Vagina (tissue), 2 donors: ENCODE measurements around the gene ADAMTS2. TPM values are rescaled to one million over a fixed set of nuclear protein-coding genes. Genes with fewer than 3 reads are reported as not detected.

Experiments used
- DNase-seq, 2 donors: peaks; one replicate each; pipeline ENCODE4 v3.0.0-alpha.2; 2017; ENCODE audit errors: extremely low spot score in 2 of 2
- H3K27ac ChIP-seq: fragments of 200-600 bp; sonication (generic); one replicate; pipeline ENCODE4 v1.5.1; 2019
- H3K27me3 ChIP-seq: fragments of 200-600 bp; sonication (generic); one replicate; pipeline ENCODE4 v1.5.1; 2019
- H3K36me3 ChIP-seq, 2 donors: fragments of 200-600 bp; sonication (generic); one replicate each; pipeline ENCODE4 v1.5.1; 2017 to 2019
- H3K4me1 ChIP-seq: fragments of 200-600 bp; sonication (generic); one replicate; pipeline ENCODE4 v1.5.1; 2019
- H3K4me3 ChIP-seq, 2 donors: fragments of 200-600 bp; sonication (generic); 1 replicate in 1 of 2; 2 replicates in 1 of 2; pipeline ENCODE4 v1.5.1; 2016 to 2019
- H3K9me3 ChIP-seq: fragments of 200-600 bp; sonication (generic); one replicate; pipeline ENCODE4 v1.5.1; 2019
- CTCF ChIP-seq, 3 experiments: fragments of 450-650 bp in 2 of 3; fragments of 200-600 bp in 1 of 3; sonication (generic) in 1 of 3; IDR thresholded peaks; one replicate each; pipeline ENCODE4 v1.5.1; 2017 to 2019; ENCODE audit warnings: antibody characterized with exemption in 3 of 3, mild to moderate bottlenecking in 2 of 3, moderate library complexity in 2 of 3
- POLR2A ChIP-seq, 2 donors: fragments of 450-650 bp; IDR thresholded peaks; one replicate each; pipeline ENCODE4 v1.6.1; 2017; ENCODE audit warnings: antibody characterized with exemption in 2 of 2, mild to moderate bottlenecking in 2 of 2, moderate library complexity in 2 of 2
- POLR2AphosphoS5 ChIP-seq, 2 donors: sonication (generic); formaldehyde crosslinking; IDR thresholded peaks; one replicate each; pipeline ENCODE4 v1.9.0; 2017; ENCODE audit warnings: antibody characterized with exemption in 2 of 2, mild to moderate bottlenecking in 2 of 2, low read depth in 1 of 2; ENCODE audit not compliant: insufficient read depth in 1 of 2
- intact Hi-C: fragments of 100-400 bp; cut with DNase I; formaldehyde crosslinking; loops from one replicate; pipeline ENCODE4 v1.15.1; 2023
- total RNA-seq: library from RNA; depleted of rRNA; stranded (reverse); fragments of >200 nt; gene quantifications from one replicate; pipeline ENCODE4 v1.2.3, GENCODE V29; 2016

The ADAMTS2 gene
- total RNA-seq, 1 donor from 2014 or later: 17.4 TPM

- Histone ChIP-seq H3K36me3 (no peaks in the 10 kb centered on the region), H3K9me3 (no peaks in the 10 kb centered on the region), H3K27me3 (no peaks in the 10 kb centered on the region), H3K4me3 (no peak overlapping the region), H3K27ac (peak overlapping the region; percentile 72), H3K4me1 (peaks cover 47% of the 10 kb centered on the region)
- no peak for DNase-seq
- intact Hi-C loops: no loop called here
- no peak for TF ChIP-seq POLR2A (IDR thresholded peaks at IDR 0.05)
- TF ChIP-seq POLR2AphosphoS5 (IDR thresholded peaks at IDR 0.05; ENCODE audit: insufficient read depth in 1 of 2, low read depth in 1 of 2): peak in 1 of 2 donors; percentile 59
- no peak for TF ChIP-seq CTCF (IDR thresholded peaks at IDR 0.05)
Observed at GRCh38 chr5:179292681-179293635, 52.3 kb downstream of the ADAMTS2 start.

DNA sequence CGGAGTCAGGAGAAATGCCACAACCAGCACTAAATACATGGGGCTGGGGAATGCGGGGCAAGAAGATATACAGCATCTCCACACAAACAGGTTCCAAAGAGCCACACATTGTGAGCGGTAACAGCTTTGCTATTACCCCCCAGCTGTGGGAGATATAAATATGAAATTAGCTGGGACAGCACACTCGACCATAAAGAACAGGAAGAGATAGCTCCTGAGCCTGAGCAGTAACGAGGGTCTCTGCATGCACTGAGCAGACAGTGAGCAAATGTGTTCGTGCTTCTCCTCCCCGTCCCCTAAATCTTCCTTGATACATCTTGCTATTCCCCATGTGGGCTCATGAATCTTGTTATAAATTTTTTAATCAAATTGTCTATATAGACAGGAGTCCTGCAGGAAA is 53.1 kb downstream of the ADAMTS2 start:
- Histone ChIP-seq H3K4me3 (no peak overlapping the region), H3K9me3 (no peaks in the 10 kb centered on the region), H3K27ac (peak overlapping the region; percentile 72), H3K36me3 (no peaks in the 10 kb centered on the region), H3K27me3 (no peaks in the 10 kb centered on the region), H3K4me1 (peaks cover 47% of the 10 kb centered on the region)
- no peak for DNase-seq
- intact Hi-C loops: no loop called here
- TF ChIP-seq CTCF (IDR thresholded peaks at IDR 0.05) (no peak), POLR2A (IDR thresholded peaks at IDR 0.05) (no peak), POLR2AphosphoS5 (IDR thresholded peaks at IDR 0.05; ENCODE audit: insufficient read depth in 1 of 2, low read depth in 1 of 2) (no peak)

GRCh38 chr5:179290681-179291540 is 54.4 kb downstream of the ADAMTS2 start:
- intact Hi-C loops: no loop called here
- Histone ChIP-seq H3K27ac (no peak overlapping the region), H3K4me1 (peaks cover 47% of the 10 kb centered on the region), H3K36me3 (no peaks in the 10 kb centered on the region), H3K4me3 (no peak overlapping the region), H3K9me3 (no peaks in the 10 kb centered on the region), H3K27me3 (no peaks in the 10 kb centered on the region)
- no peak for DNase-seq
- TF ChIP-seq CTCF (IDR thresholded peaks at IDR 0.05) (no peak), POLR2AphosphoS5 (IDR thresholded peaks at IDR 0.05; ENCODE audit: insufficient read depth in 1 of 2, low read depth in 1 of 2) (no peak), POLR2A (IDR thresholded peaks at IDR 0.05) (no peak)

GRCh38 chr5:179289756-179290385 is 55.4 kb downstream of the ADAMTS2 start:
- no peak for DNase-seq
- no peak overlapping the region for H3K4me3 ChIP-seq
- peaks cover 45% of the 10 kb centered on the region for H3K4me1 ChIP-seq
- intact Hi-C loops: no loop called here
- no peaks in the 10 kb centered on the region for H3K27me3 ChIP-seq
- no peaks in the 10 kb centered on the region for H3K9me3 ChIP-seq
- TF ChIP-seq POLR2AphosphoS5 (IDR thresholded peaks at IDR 0.05; ENCODE audit: insufficient read depth in 1 of 2, low read depth in 1 of 2) (no peak), CTCF (IDR thresholded peaks at IDR 0.05) (no peak), POLR2A (IDR thresholded peaks at IDR 0.05) (no peak)
- no peaks in the 10 kb centered on the region for H3K36me3 ChIP-seq
- H3K27ac ChIP-seq: no peak overlapping the region
